ENCODE results near the gene CCDC146.
"Not testable (repeated sequence)": the region's sequence is repeated elsewhere in the genome, so short reads cannot be mapped to it uniquely, and the experiment has no call there.

The CCDC146 gene

GRCh38 chr7:77202481-77202976, 80.1 kb downstream of the CCDC146 start:
- DNase-seq, result no peak

- DNase-seq, result no peak
Measured at GRCh38 chr7:77205706-77206105, 83.3 kb downstream of the CCDC146 start.

GRCh38 chr7:77208416-77208815, 86.0 kb downstream of the CCDC146 start:
- DNase-seq, result peak; percentile 26 to 32

GRCh38 chr7:77209479-77210139, 87.2 kb downstream of the CCDC146 start:
- no peak for DNase-seq

- no peak for DNase-seq
Measured at GRCh38 chr7:77216181-77216845, 93.9 kb downstream of the CCDC146 start.

GRCh38 chr7:77217474-77218185, 95.2 kb downstream of the CCDC146 start:
- no peak for DNase-seq

- DNase-seq, result not testable (repeated sequence)
Measured at GRCh38 chr7:77219701-77220331, 97.4 kb downstream of the CCDC146 start.

GRCh38 chr7:77222065-77222464, 99.7 kb downstream of the CCDC146 start:
- peak in 1 of 2 experiments; percentile 4 for DNase-seq

GRCh38 chr7:77222819-77223218, 100.4 kb downstream of the CCDC146 start:
- no peak for DNase-seq

- DNase-seq, result peak; percentile 17 to 18
Measured at GRCh38 chr7:77223261-77223660, 100.8 kb downstream of the CCDC146 start.

GRCh38 chr7:77226357-77226839, 104.0 kb downstream of the CCDC146 start:
- DNase-seq, result no peak

- DNase-seq, result not testable (repeated sequence)
Measured at GRCh38 chr7:77228795-77229194, 106.4 kb downstream of the CCDC146 start.

- DNase-seq, result no peak
Measured at GRCh38 chr7:77232467-77232866, 110.1 kb downstream of the CCDC146 start.

- no peak for DNase-seq
Measured at GRCh38 chr7:77235276-77235675, 112.9 kb downstream of the CCDC146 start.

GRCh38 chr7:77238703-77239136, 116.3 kb downstream of the CCDC146 start:
- DNase-seq, result peak; percentile 86

GRCh38 chr7:77239471-77239870, 117.1 kb downstream of the CCDC146 start:
- peak; percentile 55 to 56 for DNase-seq

- no peak for DNase-seq
Measured at GRCh38 chr7:77242068-77242467, 119.7 kb downstream of the CCDC146 start.

GRCh38 chr7:77242554-77242953, 120.1 kb downstream of the CCDC146 start:
- no peak for DNase-seq

- DNase-seq, result no peak
Measured at GRCh38 chr7:77244222-77244934, 122.0 kb downstream of the CCDC146 start.

- no peak for DNase-seq
Measured at GRCh38 chr7:77245015-77245755, 122.8 kb downstream of the CCDC146 start.

- no peak for DNase-seq
Measured at GRCh38 chr7:77246026-77246640, 123.7 kb downstream of the CCDC146 start.
